Measurements from ENCODE around the gene TBC1D22A.

GRCh38 chr22:47148956-47149728, 386.7 kb downstream of the TBC1D22A start:
- TF ChIP-seq JUND (IDR thresholded peaks at IDR 0.05; ENCODE audit: borderline replicate concordance, low read depth, low read length) (no peak), JUND (tag; IDR thresholded peaks at IDR 0.05; ENCODE audit: borderline replicate concordance, low read depth, low read length) (no peak), HIVEP1 (CRISPR knock-in tag; IDR thresholded peaks at IDR 0.05) (no peak), SNRNP70 (optimal IDR thresholded peaks at IDR 0.05; ENCODE audit: low read depth, low read length) (no peak), FOXM1 (IDR thresholded peaks at IDR 0.05; ENCODE audit: low read depth) (no peak), FOXM1 (CRISPR knock-in tag; IDR thresholded peaks at IDR 0.05; ENCODE audit: low read depth) (no peak), ZNF318 (IDR thresholded peaks at IDR 0.05; ENCODE audit: borderline replicate concordance in 1 of 2, low read depth in 1 of 2) (no peak), MYC (IDR thresholded peaks at IDR 0.05; ENCODE audit: low read depth, low read length) (no peak), MYC (CRISPR knock-in tag; IDR thresholded peaks at IDR 0.05; ENCODE audit: borderline replicate concordance, low read depth) (no peak), DNMT1 (IDR thresholded peaks at IDR 0.05) (no peak), POLR2A (conservative IDR thresholded peaks at IDR 0.05) (no peak), ZBED1 (IDR thresholded peaks at IDR 0.05) (no peak), SOX6 (IDR thresholded peaks at IDR 0.05) (no peak), KDM1A (IDR thresholded peaks at IDR 0.05) (no peak), TAF1 (IDR thresholded peaks at IDR 0.05; ENCODE audit: control insufficient read depth, extremely low read depth, insufficient read depth, low read length, severe bottlenecking) (no peak), SAFB (IDR thresholded peaks at IDR 0.05; ENCODE audit: borderline replicate concordance, low read depth, low read length) (no peak)

All from K562 (cell line).